ENCODE results near the gene MAP3K12.

Gene MAP3K12

GRCh38 chr12:53495903-53496751 lies 3.1 kb downstream of the MAP3K12 start:
- Histone ChIP-seq H3K9me3 (no peaks in the 10 kb centered on the region), H3K36me3 (no peaks in the 10 kb centered on the region), H3K27me3 (no peaks in the 10 kb centered on the region), H3K4me3 (ENCODE audit: low read depth, low read length) (no peak overlapping the region), H3K4me1 (peaks cover 13% of the 10 kb centered on the region)
- no peak for DNase-seq
- TF ChIP-seq CTCF (IDR thresholded peaks at IDR 0.05; ENCODE audit: low read depth, low read length), result no peak

GRCh38 chr12:53493610-53494391 lies 5.5 kb downstream of the MAP3K12 start:
- Histone ChIP-seq H3K36me3 (no peaks in the 10 kb centered on the region), H3K4me3 (ENCODE audit: low read depth, low read length) (peak overlapping the region; percentile 62), H3K4me1 (peaks cover 13% of the 10 kb centered on the region), H3K9me3 (no peaks in the 10 kb centered on the region), H3K27me3 (no peaks in the 10 kb centered on the region)
- no peak for DNase-seq
- no peak; the same call in 1 of the 2 replicates for TF ChIP-seq CTCF (IDR thresholded peaks at IDR 0.05; ENCODE audit: low read depth, low read length)

GRCh38 chr12:53492830-53493609 lies 6.2 kb downstream of the MAP3K12 start:
- peak; percentile 97 for DNase-seq
- peak; percentile 27; the same call in 1 of the 2 replicates for TF ChIP-seq CTCF (IDR thresholded peaks at IDR 0.05; ENCODE audit: low read depth, low read length)
- Histone ChIP-seq H3K36me3 (peaks cover 3% of the 10 kb centered on the region; the same call in 1 of the 2 replicates), H3K9me3 (no peaks in the 10 kb centered on the region), H3K4me1 (peaks cover 13% of the 10 kb centered on the region), H3K4me3 (ENCODE audit: low read depth, low read length) (peak overlapping the region; percentile 62), H3K27me3 (no peaks in the 10 kb centered on the region)

- peak overlapping the region; percentile 62 for H3K4me3 ChIP-seq (ENCODE audit: low read depth, low read length)
- no peaks in the 10 kb centered on the region for H3K27me3 ChIP-seq
- H3K9me3 ChIP-seq, result no peaks in the 10 kb centered on the region
- peaks cover 6% of the 10 kb centered on the region for H3K36me3 ChIP-seq
- no peak for DNase-seq
- TF ChIP-seq CTCF (IDR thresholded peaks at IDR 0.05; ENCODE audit: low read depth, low read length), result no peak
- H3K4me1 ChIP-seq, result peaks cover 13% of the 10 kb centered on the region
Measured at GRCh38 chr12:53492188-53492587, 7.1 kb downstream of the MAP3K12 start.

- Histone ChIP-seq H3K27me3 (no peaks in the 10 kb centered on the region), H3K9me3 (no peaks in the 10 kb centered on the region), H3K4me1 (peaks cover 10% of the 10 kb centered on the region), H3K36me3 (peaks cover 35% of the 10 kb centered on the region), H3K4me3 (ENCODE audit: low read depth, low read length) (no peak overlapping the region)
- TF ChIP-seq CTCF (IDR thresholded peaks at IDR 0.05; ENCODE audit: low read depth, low read length), result no peak
- DNase-seq, result no peak
Measured at GRCh38 chr12:53489242-53489864, 9.9 kb downstream of the MAP3K12 start.
